ENCODE results near the gene STMN3. TPM values are rescaled to one million over a fixed set of nuclear protein-coding genes. Genes with fewer than 3 reads are reported as not detected.

STMN3 gene
- 13.7 and 22.9 TPM in 2 replicates for total RNA-seq

DNA sequence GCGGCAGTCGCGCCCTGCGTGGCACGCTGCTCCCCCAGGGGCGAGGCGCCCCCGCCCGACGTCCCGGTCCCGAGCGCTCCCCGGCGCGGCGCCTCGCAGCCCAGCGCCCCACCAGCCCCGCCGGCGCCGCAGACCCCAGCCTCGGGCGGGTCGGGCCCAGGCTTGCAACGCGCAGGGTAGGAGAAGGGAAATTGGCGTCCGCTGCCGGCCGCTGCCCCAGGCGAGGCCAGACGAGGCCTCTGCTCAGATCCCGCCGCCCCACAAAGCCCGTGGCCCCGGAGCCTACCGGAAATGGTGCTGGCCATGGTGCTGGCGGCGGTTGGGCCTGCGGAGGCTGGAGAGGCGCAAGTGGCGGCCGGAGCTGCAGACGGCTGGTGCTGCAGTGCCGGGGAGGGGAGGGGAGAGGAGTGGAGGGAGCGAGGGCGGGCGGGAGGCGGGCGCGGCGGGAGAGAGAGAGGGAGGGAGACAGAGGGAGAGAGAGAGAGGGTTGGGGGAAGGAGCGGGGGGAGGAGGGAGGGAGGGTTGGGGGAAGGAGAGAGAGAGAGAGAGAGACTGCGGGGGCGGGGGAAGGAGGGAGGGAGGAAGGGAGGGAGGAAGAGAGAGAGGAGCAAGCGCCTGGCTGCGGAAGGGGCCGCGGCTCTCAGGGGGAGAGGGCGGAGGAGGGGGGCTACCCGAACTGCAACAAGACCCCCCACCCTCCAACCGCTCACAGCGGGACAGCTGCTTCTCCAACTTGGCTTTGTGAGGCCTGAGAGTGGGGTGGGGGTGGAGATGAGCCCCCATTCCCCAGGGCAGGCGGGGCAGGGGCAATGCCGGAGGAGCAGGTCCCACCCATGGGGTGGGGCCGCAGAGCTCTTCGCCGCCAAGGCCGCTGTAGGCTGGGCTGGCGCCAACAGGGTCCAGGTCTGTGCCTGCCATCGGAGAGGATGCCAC is at the start of gene STMN3:
TSS of gene STMN3 (minus strand) at position 384 of the 933 bp plus-strand sequence. CDS start at position 305, 79 bp downstream.

DNA sequence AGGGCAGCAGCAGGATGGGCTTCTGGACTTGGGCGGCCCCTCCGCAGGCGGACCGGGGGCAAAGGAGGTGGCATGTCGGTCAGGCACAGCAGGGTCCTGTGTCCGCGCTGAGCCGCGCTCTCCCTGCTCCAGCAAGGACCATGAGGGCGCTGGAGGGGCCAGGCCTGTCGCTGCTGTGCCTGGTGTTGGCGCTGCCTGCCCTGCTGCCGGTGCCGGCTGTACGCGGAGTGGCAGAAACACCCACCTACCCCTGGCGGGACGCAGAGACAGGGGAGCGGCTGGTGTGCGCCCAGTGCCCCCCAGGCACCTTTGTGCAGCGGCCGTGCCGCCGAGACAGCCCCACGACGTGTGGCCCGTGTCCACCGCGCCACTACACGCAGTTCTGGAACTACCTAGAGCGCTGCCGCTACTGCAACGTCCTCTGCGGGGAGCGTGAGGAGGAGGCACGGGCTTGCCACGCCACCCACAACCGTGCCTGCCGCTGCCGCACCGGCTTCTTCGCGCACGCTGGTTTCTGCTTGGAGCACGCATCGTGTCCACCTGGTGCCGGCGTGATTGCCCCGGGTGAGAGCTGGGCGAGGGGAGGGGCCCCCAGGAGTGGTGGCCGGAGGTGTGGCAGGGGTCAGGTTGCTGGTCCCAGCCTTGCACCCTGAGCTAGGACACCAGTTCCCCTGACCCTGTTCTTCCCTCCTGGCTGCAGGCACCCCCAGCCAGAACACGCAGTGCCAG is 43.6 kb upstream of the STMN3 start, which contains the start of gene TNFRSF6B:
TSS of gene TNFRSF6B (plus strand) at position 25 of the 729 bp plus-strand sequence. CDS start at position 141, 116 bp downstream.

DNA sequence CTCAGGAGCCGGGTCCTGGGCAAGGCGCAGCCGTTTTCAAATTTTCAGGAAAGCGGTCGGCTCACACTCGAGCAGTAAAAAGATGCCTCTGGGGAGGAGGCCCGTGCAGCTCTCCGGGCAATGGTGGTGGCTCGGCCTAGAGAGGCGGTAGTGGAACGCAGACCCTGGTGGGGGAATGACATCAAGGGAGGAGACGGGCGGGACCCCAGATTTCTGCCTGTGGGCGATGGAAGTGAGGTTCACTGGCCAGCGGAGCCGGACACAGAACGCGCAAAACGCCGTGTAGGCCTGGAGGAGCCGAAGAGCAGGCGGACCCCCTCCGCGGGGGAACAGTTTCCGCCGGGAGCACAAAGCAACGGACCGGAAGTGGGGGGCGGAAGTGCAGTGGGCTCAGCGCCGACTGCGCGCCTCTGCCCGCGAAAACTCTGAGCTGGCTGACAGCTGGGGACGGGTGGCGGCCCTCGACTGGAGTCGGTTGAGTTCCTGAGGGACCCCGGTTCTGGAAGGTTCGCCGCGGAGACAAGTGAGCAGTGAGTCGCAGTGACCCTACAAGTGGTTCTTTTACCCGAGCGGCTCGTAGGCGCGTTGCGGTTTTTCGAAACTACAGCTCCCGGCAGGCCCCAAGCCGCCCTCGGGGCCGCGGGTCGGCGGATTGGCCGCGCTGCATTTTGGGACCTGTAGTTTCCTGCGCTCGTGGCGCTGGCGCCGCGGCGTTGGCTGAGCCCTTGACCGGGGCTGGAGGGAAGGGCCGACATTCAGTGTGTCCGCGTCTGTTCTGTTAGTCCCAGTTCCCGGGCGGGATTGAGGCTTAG is 4.9 kb upstream of the STMN3 start, which contains the start of gene RTEL1:
TSS of gene RTEL1 (plus strand) at position 376 of the 812 bp plus-strand sequence. CDS start 1,091 bp downstream, outside the sequence.

DNA sequence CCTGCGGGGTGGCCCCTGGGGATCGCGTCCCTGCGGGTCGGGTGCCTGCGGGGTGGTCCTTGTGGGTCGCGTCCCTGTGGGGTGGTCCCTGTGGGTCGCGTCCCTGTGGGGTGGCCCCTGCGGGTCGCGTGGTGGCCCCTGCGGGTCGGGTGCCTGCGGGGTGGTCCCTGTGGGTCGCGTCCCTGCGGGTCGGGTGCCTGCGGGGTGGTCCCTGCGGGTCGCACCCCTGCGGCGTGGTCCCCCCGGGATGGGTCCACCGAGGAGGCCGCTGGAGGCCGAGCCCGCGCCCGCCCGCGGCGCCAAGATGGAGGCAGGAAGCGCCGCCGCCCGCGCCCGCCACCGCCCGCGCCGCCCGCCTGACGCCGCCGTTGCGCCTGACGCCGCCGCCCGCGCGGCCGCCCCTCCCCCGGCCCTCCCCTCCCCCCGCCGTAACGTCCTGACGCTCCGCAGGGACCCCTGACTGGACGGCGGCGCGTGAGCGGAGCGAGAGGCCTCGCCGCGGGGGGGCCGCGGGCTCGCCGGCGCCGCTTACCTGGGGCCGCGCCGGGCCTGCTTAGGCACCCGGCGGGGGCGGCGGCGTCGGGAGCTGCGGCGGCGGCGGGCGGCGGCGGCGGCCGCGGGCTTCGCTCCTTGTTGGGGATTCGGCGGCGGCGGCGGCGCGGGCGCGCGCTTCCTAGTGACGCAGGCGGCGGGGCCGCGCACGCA is 26.6 kb downstream of the STMN3 start, which contains the start of gene GMEB2:
TSS of gene GMEB2 (minus strand) at position 678 of the 705 bp plus-strand sequence. CDS start 7,704 bp downstream, outside the sequence.

Other genes with a start within 250 kb of the STMN3 start
- not detected in 2 replicates for gene KCNQ2, start 180.8 kb downstream of the STMN3 start, total RNA-seq
- gene EEF1A2, start 154.3 kb downstream of the STMN3 start, total RNA-seq, result 0.06 and 0.13 TPM in 2 replicates
- 31.3 and 33.0 TPM in 2 replicates for gene PPDPF, start 132.7 kb downstream of the STMN3 start, total RNA-seq
- gene PTK6, start 116.0 kb downstream of the STMN3 start, total RNA-seq, result 0.12 and 0.13 TPM in 2 replicates
- not detected in 2 replicates for gene SRMS, start 105.7 kb downstream of the STMN3 start, total RNA-seq
- gene FNDC11, start 99.3 kb downstream of the STMN3 start, total RNA-seq, result 0.12 and 0.13 TPM in 2 replicates
- 27.6 and 32.0 TPM in 2 replicates for gene HELZ2, start 79.2 kb downstream of the STMN3 start, total RNA-seq
- 8.4 and 8.5 TPM in 2 replicates for gene GMEB2, start 26.3 kb downstream of the STMN3 start, total RNA-seq
- gene RTEL1, start 4.9 kb upstream of the STMN3 start, total RNA-seq, result 12.4 and 15.7 TPM in 2 replicates
- gene TNFRSF6B, start 43.2 kb upstream of the STMN3 start, total RNA-seq, result 4.5 and 7.0 TPM in 2 replicates
- 44.7 and 53.4 TPM in 2 replicates for gene ARFRP1, start 54.6 kb upstream of the STMN3 start, total RNA-seq
- gene ZGPAT, start 54.6 kb upstream of the STMN3 start, total RNA-seq, result 15.8 and 22.3 TPM in 2 replicates
- gene LIME1, start 83.2 kb upstream of the STMN3 start, total RNA-seq, result 2.1 TPM in 2 replicates
- gene SLC2A4RG, start 86.4 kb upstream of the STMN3 start, total RNA-seq, result 19.3 and 21.5 TPM in 2 replicates
- gene ZBTB46, start 177.8 kb upstream of the STMN3 start, total RNA-seq, result 1.9 and 3.3 TPM in 2 replicates
- gene ABHD16B, start 208.1 kb upstream of the STMN3 start, total RNA-seq, result not detected in 2 replicates
- gene TPD52L2, start 211.8 kb upstream of the STMN3 start, total RNA-seq, result 139 and 147 TPM in 2 replicates
- 61.3 and 81.0 TPM in 2 replicates for gene DNAJC5, start 241.7 kb upstream of the STMN3 start, total RNA-seq